T47D (cell line): ENCODE data around the gene KRI1.
"Not testable (repeated sequence)": the region's sequence is repeated elsewhere in the genome, so short reads cannot be mapped to it uniquely, and the experiment has no call there.

Experiments used
- DNase-seq, 2 experiments: peaks; one replicate each; pipeline versions ENCODE4 v3.0.0 to v3.0.0-alpha.2; 2011 to 2012; ENCODE audit warnings: low read depth in 1 of 2, low spot score in 1 of 2
- JUND ChIP-seq: IDR thresholded peaks from 2 replicates; pipeline ENCODE4 v1.6.1; 2012; ENCODE audit warnings: low read depth
- in situ Hi-C: cut with HindIII; loops from 2 replicates; pipeline ENCODE4 v1.10.0; 2016; ENCODE audit warnings: low sequenced_read_pairs, low pct_unique_long_range_greater_than_20kb

The KRI1 gene

GRCh38 chr19:10552510-10553053 lies 13.2 kb downstream of the KRI1 start:
- DNase-seq: peak; percentile 45 to 56
- no peak for TF ChIP-seq JUND
- in situ Hi-C loops: no loop called here

- in situ Hi-C loops: no loop called here
- TF ChIP-seq JUND: no peak
- DNase-seq: peak in 1 of 2 experiments; percentile 76
Measured at GRCh38 chr19:10551698-10552301, 14.0 kb downstream of the KRI1 start.

GRCh38 chr19:10551006-10551405 lies 14.8 kb downstream of the KRI1 start:
- in situ Hi-C loops, DNase-seq: not testable (repeated sequence)

GRCh38 chr19:10550336-10550735 lies 15.5 kb downstream of the KRI1 start:
- TF ChIP-seq JUND: no peak
- DNase-seq: no peak
- in situ Hi-C loops: no loop called here

GRCh38 chr19:10549733-10550132 lies 16.1 kb downstream of the KRI1 start:
- no peak for TF ChIP-seq JUND
- DNase-seq: no peak
- in situ Hi-C loops: no loop called here

GRCh38 chr19:10548746-10549276 lies 17.0 kb downstream of the KRI1 start:
- no peak for DNase-seq
- in situ Hi-C loops: no loop called here
- TF ChIP-seq JUND: no peak

- no peak for TF ChIP-seq JUND
- no peak for DNase-seq
- in situ Hi-C loops: no loop called here
Measured at GRCh38 chr19:10546817-10547216, 19.0 kb downstream of the KRI1 start.

GRCh38 chr19:10544753-10545251 lies 21.0 kb downstream of the KRI1 start:
- TF ChIP-seq JUND: no peak
- DNase-seq: no peak
- in situ Hi-C loops: no loop called here

- no peak for TF ChIP-seq JUND
- in situ Hi-C loops: no loop called here
- DNase-seq: no peak
Measured at GRCh38 chr19:10544242-10544752, 21.5 kb downstream of the KRI1 start.

GRCh38 chr19:10543420-10544241 lies 22.2 kb downstream of the KRI1 start, which contains the start of gene ATG4D:
Gene ATG4D (plus strand): TSS chr19:10543904. CDS start chr19:10544091, 187 bp downstream.
- in situ Hi-C loops: no loop called here
- TF ChIP-seq JUND: no peak
- DNase-seq: peak; percentile 83 to 89

- no peak for TF ChIP-seq JUND
- in situ Hi-C loops: no loop called here
- no peak for DNase-seq
Measured at GRCh38 chr19:10543059-10543419, 22.8 kb downstream of the KRI1 start.

GRCh38 chr19:10539016-10539415 lies 26.8 kb downstream of the KRI1 start:
- DNase-seq, in situ Hi-C loops: not testable (repeated sequence)

GRCh38 chr19:10538204-10538983 lies 27.4 kb downstream of the KRI1 start:
- no peak for TF ChIP-seq JUND
- no peak for DNase-seq
- in situ Hi-C loops: no loop called here
